ENCODE data around the gene MOSPD3. TPM values are rescaled to one million over a fixed set of nuclear protein-coding genes. Genes with fewer than 3 reads are reported as not detected.
A peak's percentile ranks its signal among the peaks of the same experiment; 100 is the strongest.

Gene MOSPD3
- total and polyA plus RNA-seq, 2 of the 13 experiments (the other 11 are each of a cell fraction or from before 2014, with no cell fraction given): 7.6 to 8.8 TPM

DNA sequence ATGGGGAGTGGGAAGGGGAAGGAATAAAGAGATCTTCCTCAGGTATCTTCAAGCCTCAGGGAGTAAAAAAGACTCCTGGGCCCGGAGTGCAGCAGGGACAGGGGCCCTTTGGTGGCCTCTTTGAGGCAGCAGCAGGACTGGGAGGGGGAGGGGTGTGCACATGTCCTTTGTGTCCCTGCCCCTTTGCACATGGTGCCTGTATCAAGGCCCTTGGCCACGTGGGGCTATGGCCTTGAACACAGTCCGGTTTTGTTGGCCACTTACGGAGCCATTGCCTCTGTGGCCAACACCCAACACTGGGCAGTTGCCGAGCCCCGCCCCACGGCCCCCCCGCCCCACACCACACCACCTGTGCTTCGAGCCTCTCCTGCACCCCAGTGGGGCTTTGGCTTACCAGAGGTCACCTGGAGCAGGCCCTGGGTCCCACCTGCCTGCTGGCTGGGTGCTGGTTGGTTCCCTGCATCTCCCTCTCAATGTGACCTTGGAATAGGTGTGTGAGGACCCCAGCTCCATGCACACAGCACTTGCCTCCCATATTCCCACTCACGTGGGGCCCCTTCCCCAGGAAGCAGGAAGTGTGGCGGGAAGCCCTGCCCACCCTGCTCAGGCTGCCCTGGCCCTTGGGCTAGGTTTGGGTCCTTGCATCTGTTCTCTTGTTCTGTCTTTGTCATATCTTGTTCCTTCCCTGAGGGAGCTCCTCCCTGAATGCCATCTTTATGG is 44.0 kb upstream of the MOSPD3 start (continued):
- TF ChIP-seq, protein P1, sequence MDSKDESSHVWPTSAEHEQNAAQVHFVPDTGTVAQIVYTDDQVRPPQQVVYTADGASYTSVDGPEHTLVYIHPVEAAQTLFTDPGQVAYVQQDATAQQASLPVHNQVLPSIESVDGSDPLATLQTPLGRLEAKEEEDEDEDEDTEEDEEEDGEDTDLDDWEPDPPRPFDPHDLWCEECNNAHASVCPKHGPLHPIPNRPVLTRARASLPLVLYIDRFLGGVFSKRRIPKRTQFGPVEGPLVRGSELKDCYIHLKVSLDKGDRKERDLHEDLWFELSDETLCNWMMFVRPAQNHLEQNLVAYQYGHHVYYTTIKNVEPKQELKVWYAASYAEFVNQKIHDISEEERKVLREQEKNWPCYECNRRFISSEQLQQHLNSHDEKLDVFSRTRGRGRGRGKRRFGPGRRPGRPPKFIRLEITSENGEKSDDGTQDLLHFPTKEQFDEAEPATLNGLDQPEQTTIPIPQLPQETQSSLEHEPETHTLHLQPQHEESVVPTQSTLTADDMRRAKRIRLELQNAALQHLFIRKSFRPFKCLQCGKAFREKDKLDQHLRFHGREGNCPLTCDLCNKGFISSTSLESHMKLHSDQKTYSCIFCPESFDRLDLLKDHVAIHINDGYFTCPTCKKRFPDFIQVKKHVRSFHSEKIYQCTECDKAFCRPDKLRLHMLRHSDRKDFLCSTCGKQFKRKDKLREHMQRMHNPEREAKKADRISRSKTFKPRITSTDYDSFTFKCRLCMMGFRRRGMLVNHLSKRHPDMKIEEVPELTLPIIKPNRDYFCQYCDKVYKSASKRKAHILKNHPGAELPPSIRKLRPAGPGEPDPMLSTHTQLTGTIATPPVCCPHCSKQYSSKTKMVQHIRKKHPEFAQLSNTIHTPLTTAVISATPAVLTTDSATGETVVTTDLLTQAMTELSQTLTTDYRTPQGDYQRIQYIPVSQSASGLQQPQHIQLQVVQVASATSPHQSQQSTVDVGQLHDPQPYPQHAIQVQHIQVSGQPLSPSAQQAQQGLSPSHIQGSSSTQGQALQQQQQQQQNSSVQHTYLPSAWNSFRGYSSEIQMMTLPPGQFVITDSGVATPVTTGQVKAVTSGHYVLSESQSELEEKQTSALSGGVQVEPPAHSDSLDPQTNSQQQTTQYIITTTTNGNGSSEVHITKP (CRISPR knock-in tag; IDR thresholded peaks at IDR 0.05; ENCODE audit: low read depth): peak; percentile 33; the same call in 1 of the 2 replicates
- peak; percentile 60; the same call in 1 of the 2 replicates for TF ChIP-seq REL (CRISPR knock-in tag; conservative IDR thresholded peaks at IDR 0.05)
- TF ChIP-seq, protein P2, sequence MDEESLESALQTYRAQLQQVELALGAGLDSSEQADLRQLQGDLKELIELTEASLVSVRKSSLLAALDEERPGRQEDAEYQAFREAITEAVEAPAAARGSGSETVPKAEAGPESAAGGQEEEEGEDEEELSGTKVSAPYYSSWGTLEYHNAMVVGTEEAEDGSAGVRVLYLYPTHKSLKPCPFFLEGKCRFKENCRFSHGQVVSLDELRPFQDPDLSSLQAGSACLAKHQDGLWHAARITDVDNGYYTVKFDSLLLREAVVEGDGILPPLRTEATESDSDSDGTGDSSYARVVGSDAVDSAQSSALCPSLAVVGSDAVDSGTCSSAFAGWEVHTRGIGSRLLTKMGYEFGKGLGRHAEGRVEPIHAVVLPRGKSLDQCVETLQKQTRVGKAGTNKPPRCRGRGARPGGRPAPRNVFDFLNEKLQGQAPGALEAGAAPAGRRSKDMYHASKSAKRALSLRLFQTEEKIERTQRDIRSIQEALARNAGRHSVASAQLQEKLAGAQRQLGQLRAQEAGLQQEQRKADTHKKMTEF (CRISPR knock-in tag; IDR thresholded peaks at IDR 0.05): peak; percentile 83
- 0 out of 2 replicates have a peak, but pooled peaks have one; percentile 34 for TF ChIP-seq AHR (CRISPR knock-in tag; IDR thresholded peaks at IDR 0.05)
- TF ChIP-seq TRIM24 (CRISPR knock-in tag; IDR thresholded peaks at IDR 0.05): no peak
- TF ChIP-seq HOXA3 (CRISPR knock-in tag; IDR thresholded peaks at IDR 0.05): peak; percentile 90
- TF ChIP-seq, protein P3, sequence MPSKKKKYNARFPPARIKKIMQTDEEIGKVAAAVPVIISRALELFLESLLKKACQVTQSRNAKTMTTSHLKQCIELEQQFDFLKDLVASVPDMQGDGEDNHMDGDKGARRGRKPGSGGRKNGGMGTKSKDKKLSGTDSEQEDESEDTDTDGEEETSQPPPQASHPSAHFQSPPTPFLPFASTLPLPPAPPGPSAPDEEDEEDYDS (CRISPR knock-in tag; IDR thresholded peaks at IDR 0.05): peak; percentile 39; the same call in 1 of the 2 replicates
- TF ChIP-seq, protein P4, sequence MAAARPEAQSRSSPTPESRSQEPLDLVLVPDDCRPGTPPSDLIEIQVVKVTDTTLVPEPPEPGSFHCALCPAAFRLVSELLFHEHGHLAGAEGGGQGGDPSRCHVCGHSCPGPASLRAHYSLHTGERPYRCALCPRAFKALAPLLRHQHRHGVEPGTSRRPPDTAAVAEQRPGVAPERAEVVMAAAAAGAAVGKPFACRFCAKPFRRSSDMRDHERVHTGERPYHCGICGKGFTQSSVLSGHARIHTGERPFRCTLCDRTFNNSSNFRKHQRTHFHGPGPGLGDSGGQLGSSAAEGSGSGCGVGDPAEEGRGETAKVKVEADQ (CRISPR knock-in tag; IDR thresholded peaks at IDR 0.05; ENCODE audit: borderline replicate concordance): peak; percentile 80
- TF ChIP-seq, protein P5, sequence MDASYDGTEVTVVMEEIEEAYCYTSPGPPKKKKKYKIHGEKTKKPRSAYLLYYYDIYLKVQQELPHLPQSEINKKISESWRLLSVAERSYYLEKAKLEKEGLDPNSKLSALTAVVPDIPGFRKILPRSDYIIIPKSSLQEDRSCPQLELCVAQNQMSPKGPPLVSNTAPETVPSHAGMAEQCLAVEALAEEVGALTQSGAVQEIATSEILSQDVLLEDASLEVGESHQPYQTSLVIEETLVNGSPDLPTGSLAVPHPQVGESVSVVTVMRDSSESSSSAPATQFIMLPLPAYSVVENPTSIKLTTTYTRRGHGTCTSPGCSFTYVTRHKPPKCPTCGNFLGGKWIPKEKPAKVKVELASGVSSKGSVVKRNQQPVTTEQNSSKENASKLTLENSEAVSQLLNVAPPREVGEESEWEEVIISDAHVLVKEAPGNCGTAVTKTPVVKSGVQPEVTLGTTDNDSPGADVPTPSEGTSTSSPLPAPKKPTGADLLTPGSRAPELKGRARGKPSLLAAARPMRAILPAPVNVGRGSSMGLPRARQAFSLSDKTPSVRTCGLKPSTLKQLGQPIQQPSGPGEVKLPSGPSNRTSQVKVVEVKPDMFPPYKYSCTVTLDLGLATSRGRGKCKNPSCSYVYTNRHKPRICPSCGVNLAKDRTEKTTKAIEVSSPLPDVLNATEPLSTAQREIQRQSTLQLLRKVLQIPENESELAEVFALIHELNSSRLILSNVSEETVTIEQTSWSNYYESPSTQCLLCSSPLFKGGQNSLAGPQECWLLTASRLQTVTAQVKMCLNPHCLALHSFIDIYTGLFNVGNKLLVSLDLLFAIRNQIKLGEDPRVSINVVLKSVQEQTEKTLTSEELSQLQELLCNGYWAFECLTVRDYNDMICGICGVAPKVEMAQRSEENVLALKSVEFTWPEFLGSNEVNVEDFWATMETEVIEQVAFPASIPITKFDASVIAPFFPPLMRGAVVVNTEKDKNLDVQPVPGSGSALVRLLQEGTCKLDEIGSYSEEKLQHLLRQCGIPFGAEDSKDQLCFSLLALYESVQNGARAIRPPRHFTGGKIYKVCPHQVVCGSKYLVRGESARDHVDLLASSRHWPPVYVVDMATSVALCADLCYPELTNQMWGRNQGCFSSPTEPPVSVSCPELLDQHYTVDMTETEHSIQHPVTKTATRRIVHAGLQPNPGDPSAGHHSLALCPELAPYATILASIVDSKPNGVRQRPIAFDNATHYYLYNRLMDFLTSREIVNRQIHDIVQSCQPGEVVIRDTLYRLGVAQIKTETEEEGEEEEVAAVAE (CRISPR knock-in tag; IDR thresholded peaks at IDR 0.05; ENCODE audit: borderline replicate concordance): peak; percentile 63; the same call in 1 of the 2 replicates
- TF ChIP-seq ZNF207 (IDR thresholded peaks at IDR 0.05; ENCODE audit: borderline replicate concordance): no peak
- TF ChIP-seq, protein P6, sequence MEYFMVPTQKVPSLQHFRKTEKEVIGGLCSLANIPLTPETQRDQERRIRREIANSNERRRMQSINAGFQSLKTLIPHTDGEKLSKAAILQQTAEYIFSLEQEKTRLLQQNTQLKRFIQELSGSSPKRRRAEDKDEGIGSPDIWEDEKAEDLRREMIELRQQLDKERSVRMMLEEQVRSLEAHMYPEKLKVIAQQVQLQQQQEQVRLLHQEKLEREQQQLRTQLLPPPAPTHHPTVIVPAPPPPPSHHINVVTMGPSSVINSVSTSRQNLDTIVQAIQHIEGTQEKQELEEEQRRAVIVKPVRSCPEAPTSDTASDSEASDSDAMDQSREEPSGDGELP (IDR thresholded peaks at IDR 0.05; ENCODE audit: borderline replicate concordance, low read depth): peak; percentile 45; the same call in 1 of the 2 replicates
- peak; percentile 33; the same call in 1 of the 2 replicates for TF ChIP-seq PAWR (CRISPR knock-in tag; IDR thresholded peaks at IDR 0.05; ENCODE audit: borderline replicate concordance)
- no peak for TF ChIP-seq NONO (IDR thresholded peaks at IDR 0.05)
- TF ChIP-seq NONO (CRISPR knock-in tag; conservative IDR thresholded peaks at IDR 0.05): peak; percentile 95
- peak; percentile 94 for TF ChIP-seq SALL1 (CRISPR knock-in tag; IDR thresholded peaks at IDR 0.05)
